ENCODE data around the gene ITSN2.

The ITSN2 gene

DNA sequence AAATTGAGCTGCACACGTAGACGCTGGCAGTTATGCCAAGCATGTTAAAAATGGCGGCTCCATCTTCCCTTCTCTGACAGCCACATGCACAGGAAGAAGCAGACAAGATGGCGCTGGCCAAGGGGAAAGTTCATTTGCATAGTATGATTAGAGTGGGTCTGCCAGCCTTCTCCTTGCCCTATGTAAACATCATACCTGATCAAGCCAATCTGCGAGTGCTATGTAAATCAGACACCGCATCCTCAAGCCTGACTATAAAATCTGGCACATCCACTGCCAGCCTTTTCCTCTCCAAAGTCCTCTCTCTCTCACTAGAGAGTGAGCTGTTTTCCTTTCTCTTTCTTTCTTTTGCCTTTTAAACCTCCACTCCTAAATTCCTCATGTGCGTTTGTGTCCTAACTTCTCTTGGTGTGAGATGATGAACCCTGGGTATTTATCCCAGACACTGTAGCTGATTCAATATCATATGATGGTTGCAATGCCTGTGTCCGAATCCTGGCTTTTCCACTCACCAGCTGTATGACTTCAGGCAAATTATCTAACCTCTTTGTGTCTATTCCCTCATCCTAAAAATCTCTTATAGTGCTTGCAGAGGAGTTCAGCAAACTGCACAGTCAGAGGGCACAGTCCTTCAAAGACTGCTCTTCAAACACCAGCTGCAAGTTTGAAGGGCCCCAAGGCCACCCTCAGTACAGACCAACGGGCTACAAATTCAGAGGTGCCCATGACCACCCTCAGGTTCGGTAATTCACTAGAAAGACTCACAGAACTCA, 39.3 kb upstream of the ITSN2 start:
- TF ChIP-seq POU2F2 (IDR thresholded peaks at IDR 0.05; ENCODE audit: low read depth, low read length) (no peak), PAX5 (IDR thresholded peaks at IDR 0.05; ENCODE audit: insufficient read depth, low read length, severe bottlenecking) (no peak), SPI1 (IDR thresholded peaks at IDR 0.05; ENCODE audit: low read depth, low read length) (no peak)
- no peak for FAIRE-seq
- DNase-seq (ENCODE audit: insufficient read length, low spot score), result no peak

DNA sequence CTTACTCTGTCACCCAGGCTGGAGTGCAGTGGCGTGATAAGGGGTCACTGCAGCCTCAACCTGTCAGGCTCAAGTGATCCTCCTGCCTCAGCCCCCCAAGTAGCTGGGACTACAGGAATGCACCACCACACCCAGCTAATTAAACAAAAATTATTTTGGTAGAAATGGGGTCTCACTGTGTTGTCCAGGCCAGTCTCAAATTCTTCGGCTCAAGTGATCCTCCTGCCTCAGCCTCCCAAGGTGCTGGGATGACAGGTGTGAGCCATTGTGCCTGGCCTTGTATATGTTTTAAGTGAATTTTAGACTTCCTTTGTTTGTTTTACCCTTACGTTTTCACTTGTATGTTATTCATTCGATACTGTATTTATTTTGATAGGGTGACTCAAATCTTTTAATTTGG, 34.7 kb upstream of the ITSN2 start:
- no peak for FAIRE-seq
- DNase-seq (ENCODE audit: insufficient read length, low spot score), result no peak
- no peak for TF ChIP-seq POU2F2 (IDR thresholded peaks at IDR 0.05; ENCODE audit: low read depth, low read length)
- no peak for TF ChIP-seq PAX5 (IDR thresholded peaks at IDR 0.05; ENCODE audit: insufficient read depth, low read length, severe bottlenecking)
- no peak for TF ChIP-seq SPI1 (IDR thresholded peaks at IDR 0.05; ENCODE audit: low read depth, low read length)

DNA sequence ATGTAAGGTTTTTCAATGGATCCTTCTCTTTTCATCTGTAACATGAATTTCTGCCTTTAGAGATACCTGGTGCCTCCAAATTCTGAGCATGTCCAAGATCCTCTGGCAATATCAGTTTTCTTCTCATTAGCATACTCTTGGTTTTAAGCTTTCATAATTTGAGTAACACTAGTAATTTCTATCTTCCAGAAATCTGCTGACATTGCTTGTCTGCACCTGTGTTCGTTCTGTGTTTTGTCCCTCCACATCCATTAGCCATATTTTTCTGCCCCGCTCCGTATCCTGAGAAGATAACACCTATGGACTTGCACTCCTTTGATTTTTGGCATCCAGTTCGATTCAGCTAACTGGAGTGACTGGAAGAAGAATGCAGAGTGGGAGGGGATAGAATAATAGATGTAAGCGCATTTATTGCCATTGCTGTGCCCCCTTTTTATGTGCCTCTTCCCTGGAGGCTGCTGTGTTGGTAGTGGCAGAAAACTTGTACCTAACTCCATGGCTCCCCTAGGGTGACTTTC, 32.3 kb upstream of the ITSN2 start:
- no peak for FAIRE-seq
- no peak for DNase-seq (ENCODE audit: insufficient read length, low spot score)
- no peak for TF ChIP-seq PAX5 (IDR thresholded peaks at IDR 0.05; ENCODE audit: insufficient read depth, low read length, severe bottlenecking)
- TF ChIP-seq POLR2A (IDR thresholded peaks at IDR 0.05; ENCODE audit: low read depth, low read length), result no peak
- no peak for TF ChIP-seq POU2F2 (IDR thresholded peaks at IDR 0.05; ENCODE audit: low read depth, low read length)
- TF ChIP-seq SPI1 (IDR thresholded peaks at IDR 0.05; ENCODE audit: low read depth, low read length), result no peak
- no peak for TF ChIP-seq TAF1 (IDR thresholded peaks at IDR 0.05; ENCODE audit: low read depth, low read length)
- no peak for TF ChIP-seq POLR2AphosphoS5 (IDR thresholded peaks at IDR 0.05; ENCODE audit: low read depth, low read length)

DNA sequence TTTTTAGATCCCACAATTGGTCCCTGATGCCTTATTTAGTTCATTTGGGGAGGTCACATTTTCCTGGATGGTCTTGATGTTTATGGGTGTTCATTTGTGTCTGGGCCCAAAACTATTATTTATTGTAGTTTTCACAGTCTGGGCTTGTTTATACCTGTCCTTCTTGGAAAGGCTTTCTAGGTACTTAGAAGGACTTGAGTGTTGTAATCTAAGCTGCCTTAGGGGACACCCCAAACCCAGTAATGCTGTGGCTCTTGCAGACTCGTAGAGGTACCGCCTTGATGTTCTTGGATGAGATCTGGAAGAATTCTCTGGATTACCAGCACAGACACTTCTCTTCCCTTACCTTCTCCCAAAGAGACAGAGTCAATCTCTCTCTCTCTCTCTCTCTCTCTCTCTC, 25.0 kb upstream of the ITSN2 start:
- no peak for TF ChIP-seq POU2F2 (IDR thresholded peaks at IDR 0.05; ENCODE audit: low read depth, low read length)
- no peak for TF ChIP-seq PAX5 (IDR thresholded peaks at IDR 0.05; ENCODE audit: insufficient read depth, low read length, severe bottlenecking)
- TF ChIP-seq SPI1 (IDR thresholded peaks at IDR 0.05; ENCODE audit: low read depth, low read length), result no peak
- no peak for TF ChIP-seq POLR2AphosphoS5 (IDR thresholded peaks at IDR 0.05; ENCODE audit: low read depth, low read length)
- no peak for TF ChIP-seq POLR2A (IDR thresholded peaks at IDR 0.05; ENCODE audit: low read depth, low read length)
- TF ChIP-seq TAF1 (IDR thresholded peaks at IDR 0.05; ENCODE audit: low read depth, low read length), result no peak
- FAIRE-seq (no peak), DNase-seq (ENCODE audit: insufficient read length, low spot score) (no peak)

DNA sequence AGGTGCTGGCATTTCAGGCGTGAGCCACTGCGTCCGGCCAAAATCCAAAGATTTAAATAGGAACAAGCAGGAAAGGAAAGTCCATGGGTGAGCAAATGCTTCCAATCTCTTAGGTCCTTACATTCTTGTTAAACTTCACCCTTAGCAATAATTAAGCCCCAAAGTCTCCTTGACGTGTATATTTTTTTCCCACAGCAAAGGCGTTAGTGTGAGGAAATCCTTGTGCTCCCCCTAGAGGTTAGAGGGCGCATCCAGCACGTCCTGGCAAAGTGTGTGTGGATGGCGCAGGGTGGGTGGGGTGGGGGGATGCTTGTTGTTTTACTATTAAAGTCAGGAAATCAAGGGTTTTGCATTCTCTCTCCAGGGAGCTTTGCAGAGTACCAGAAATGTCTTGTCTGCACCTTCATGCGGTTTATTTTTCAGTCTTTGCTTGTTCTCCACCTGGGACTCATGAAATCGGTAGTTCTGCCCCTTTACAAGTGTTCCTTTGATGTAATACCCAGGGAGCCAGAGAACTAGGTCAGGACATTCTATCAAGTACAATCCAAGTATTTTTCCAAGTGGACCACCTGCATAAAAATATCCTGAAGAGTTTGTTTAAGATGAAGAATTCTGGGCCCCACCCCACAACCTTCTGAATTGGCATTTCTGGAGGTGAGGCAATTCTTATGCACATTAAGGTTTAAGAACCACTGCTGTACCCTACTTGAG, 22.2 kb upstream of the ITSN2 start:
- FAIRE-seq (peak; percentile 81), DNase-seq (ENCODE audit: insufficient read length, low spot score) (peak; percentile 44)
- no peak for TF ChIP-seq POLR2AphosphoS5 (IDR thresholded peaks at IDR 0.05; ENCODE audit: low read depth, low read length)
- no peak for TF ChIP-seq POLR2A (IDR thresholded peaks at IDR 0.05; ENCODE audit: low read depth, low read length)
- no peak for TF ChIP-seq POU2F2 (IDR thresholded peaks at IDR 0.05; ENCODE audit: low read depth, low read length)

DNA sequence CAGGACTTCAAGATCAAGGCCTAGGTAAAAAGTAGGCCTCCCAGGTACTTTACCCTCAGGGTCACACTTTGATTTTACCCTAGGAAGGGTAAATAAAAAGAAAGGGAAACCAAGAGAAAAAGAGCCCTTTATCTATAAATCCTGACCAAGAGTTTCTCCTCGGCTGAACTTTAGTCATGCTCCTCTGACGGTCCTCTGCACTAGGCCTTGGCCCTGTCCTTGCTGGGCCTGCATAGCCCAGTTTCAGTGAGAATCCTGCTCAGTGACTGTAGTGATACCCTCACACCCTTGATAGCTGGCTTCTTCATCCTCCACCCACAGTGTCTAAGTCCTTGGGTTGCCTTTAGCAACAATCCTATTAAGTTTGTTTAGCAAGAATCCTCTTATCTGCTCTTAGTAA, 20.5 kb upstream of the ITSN2 start:
- FAIRE-seq (no peak), DNase-seq (ENCODE audit: insufficient read length, low spot score) (no peak)
- no peak for TF ChIP-seq POLR2A (IDR thresholded peaks at IDR 0.05; ENCODE audit: low read depth, low read length)

DNA sequence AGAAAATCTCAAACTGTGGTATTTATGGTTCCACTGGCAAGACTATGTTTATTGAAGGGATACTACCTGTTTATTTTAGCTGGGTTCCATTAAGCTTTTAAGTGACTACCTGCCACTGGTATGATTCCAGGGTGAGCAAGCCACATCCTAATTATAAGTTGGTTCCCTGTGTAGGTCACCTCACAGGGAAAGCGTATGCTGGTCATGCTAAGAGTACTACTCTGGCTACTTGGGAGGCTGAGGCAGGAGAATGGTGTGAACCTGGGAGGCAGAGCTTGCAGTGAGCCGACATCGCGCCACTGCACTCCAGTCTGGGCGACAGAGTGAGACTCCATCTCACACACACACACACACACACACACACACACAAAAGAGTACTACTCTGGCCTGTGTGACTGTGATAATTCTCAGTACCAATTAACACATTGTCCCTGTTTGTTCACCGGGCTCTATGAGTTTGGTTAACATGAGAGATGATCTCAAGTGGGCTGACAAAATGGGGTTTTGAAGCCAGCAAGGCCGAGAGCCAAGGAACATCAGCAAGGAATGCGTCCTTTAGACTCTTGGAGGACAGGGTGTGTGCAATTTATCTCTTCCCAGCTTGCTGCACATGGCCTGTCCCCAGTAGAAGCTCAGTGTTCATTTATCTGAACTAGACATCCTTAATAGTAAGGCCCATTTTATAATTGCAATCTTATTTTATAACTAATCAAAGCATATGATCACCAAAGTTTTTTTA, 15.2 kb upstream of the ITSN2 start:
- no peak for DNase-seq (ENCODE audit: insufficient read length, low spot score)
- FAIRE-seq, result no peak
- TF ChIP-seq SPI1 (IDR thresholded peaks at IDR 0.05; ENCODE audit: low read depth, low read length) (no peak), POLR2AphosphoS5 (IDR thresholded peaks at IDR 0.05; ENCODE audit: low read depth, low read length) (no peak), PAX5 (IDR thresholded peaks at IDR 0.05; ENCODE audit: insufficient read depth, low read length, severe bottlenecking) (no peak), POU2F2 (IDR thresholded peaks at IDR 0.05; ENCODE audit: low read depth, low read length) (no peak), TAF1 (IDR thresholded peaks at IDR 0.05; ENCODE audit: low read depth, low read length) (no peak), POLR2A (IDR thresholded peaks at IDR 0.05; ENCODE audit: low read depth, low read length) (no peak)

DNA sequence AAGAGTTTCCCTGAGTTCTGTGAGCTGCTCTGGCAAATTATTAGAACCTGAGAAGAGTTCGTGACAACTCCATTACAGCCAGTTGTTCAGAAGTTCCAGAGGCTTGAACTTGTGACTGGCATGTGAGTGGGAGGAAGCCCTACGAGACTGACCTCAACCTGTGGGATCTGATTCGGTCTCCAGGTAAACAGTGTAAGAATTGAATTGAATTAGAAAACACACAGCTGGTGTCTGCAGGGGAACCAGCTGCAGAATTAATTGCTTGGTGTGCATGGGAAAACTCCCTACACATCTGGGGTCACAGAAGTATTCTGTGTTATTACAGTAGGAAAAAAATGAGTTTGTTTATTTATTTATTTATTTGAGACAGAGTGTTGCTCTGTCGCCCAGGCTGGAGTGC, 14.0 kb upstream of the ITSN2 start:
- DNase-seq (ENCODE audit: insufficient read length, low spot score), result no peak
- TF ChIP-seq PAX5 (IDR thresholded peaks at IDR 0.05; ENCODE audit: insufficient read depth, low read length, severe bottlenecking) (no peak), POLR2A (IDR thresholded peaks at IDR 0.05; ENCODE audit: low read depth, low read length) (no peak), SPI1 (IDR thresholded peaks at IDR 0.05; ENCODE audit: low read depth, low read length) (no peak), POU2F2 (IDR thresholded peaks at IDR 0.05; ENCODE audit: low read depth, low read length) (no peak), POLR2AphosphoS5 (IDR thresholded peaks at IDR 0.05; ENCODE audit: low read depth, low read length) (no peak), TAF1 (IDR thresholded peaks at IDR 0.05; ENCODE audit: low read depth, low read length) (no peak)
- FAIRE-seq, result no peak

DNA sequence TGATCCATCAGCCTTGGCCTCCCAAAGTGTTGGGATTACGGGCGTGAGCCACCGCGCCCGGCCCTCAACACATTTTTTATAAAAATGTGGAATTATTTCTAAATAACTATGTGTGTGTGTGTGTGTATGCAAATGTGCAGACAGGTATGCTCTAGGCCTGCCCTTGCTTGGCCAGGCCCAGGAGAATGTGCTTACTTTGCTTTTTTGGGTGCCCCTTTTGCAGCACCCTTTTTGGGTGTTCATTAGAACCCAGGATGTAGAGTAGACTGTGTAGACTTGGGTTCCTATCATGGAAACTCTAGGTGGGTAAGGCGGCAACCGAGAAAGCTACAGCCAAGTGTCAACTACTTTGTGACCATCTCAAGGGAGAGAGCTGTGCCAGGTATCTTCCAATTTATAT, 11.7 kb upstream of the ITSN2 start:
- FAIRE-seq, result no peak
- no peak for DNase-seq (ENCODE audit: insufficient read length, low spot score)
- no peak for TF ChIP-seq SPI1 (IDR thresholded peaks at IDR 0.05; ENCODE audit: low read depth, low read length)
- no peak for TF ChIP-seq PAX5 (IDR thresholded peaks at IDR 0.05; ENCODE audit: insufficient read depth, low read length, severe bottlenecking)
- no peak for TF ChIP-seq POU2F2 (IDR thresholded peaks at IDR 0.05; ENCODE audit: low read depth, low read length)
- no peak for TF ChIP-seq POLR2AphosphoS5 (IDR thresholded peaks at IDR 0.05; ENCODE audit: low read depth, low read length)
- TF ChIP-seq POLR2A (IDR thresholded peaks at IDR 0.05; ENCODE audit: low read depth, low read length), result no peak
- no peak for TF ChIP-seq TAF1 (IDR thresholded peaks at IDR 0.05; ENCODE audit: low read depth, low read length)
